HG02884 (cell line): ENCODE results near the gene TRAF4.
"Not testable (repeated sequence)": the region's sequence is repeated elsewhere in the genome, so short reads cannot be mapped to it uniquely, and the experiment has no call there.

ENCODE experiments used
- ATAC-seq: cut with Tn5 transposase; IDR thresholded peaks from one replicate; pipeline ENCODE4 v1.9.1; 2021; ENCODE audit warnings: mild to moderate bottlenecking, moderate library complexity; ENCODE audit not compliant: unreplicated experiment

Gene TRAF4

DNA sequence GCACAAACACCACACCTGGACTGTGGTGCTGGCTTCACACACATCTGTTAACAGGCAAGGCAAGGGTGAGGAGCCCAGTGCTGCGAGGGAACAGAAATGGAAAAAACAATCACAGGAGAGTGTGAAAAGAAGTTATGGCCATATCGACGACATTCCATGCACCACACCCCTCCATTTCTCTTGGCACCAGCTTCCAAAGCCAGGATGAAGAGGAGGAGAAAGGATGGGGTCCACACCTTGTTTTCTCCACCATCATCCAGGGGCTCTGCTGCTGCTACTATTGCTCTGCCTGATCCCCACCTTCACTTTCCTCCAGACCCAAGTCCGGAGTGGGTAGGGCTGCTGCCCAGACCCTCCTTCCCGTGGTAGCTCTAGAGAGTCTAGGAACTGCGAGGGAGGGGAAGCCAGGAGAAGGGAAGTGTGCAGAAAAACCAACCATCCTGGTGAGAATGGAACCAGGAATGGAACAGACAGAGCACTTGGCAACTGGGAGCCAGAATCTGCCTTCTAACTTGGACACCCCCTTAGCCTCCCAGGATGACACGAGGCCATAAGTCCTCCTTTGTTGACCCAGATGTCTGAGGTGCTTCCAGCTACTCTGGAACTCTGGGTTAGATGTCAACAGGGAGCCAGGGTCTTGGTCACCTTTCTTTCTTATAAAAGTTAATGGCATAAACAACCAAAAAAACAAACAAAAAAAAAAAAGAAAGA, 31.0 kb upstream of the TRAF4 start:
- ATAC-seq = no peak

DNA sequence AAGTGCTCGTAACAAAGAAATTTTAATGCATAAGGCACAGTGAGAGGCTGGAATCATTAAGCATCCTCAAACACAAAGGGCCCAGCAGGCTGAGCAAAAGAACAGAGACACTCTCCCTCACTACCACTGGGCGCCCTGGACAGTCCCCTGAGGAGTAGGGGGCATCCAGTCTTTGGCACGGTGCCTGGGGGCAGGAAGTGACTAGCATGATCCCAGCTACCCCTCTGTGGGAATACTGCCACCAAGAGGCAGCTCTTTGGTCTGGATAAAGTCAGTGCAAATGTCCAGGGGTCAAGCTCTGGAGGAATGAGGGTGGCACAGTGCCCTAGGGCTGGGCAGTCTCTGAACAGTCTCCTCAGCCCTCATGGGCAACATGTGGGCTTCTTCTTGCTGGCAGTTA, 29.5 kb upstream of the TRAF4 start:
- no peak for ATAC-seq

DNA sequence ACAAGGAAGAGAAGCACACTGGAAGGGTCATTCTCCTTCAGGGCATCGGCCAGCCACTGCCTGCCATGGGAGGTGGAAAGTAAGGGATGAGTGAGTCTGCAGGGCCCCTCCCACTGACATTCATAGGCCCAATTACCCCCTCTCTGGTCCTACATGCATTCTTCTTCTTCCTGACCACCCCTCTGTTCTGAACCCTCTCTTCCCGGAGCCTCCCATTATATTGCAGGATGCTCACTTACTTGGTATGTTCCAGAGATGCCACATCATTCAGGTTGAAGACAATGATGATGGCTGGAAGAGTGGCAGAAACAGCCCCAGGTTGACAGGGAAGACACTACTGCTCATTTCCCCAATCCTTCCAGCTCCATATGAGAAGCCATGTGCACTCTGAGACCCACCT, 28.6 kb upstream of the TRAF4 start:
- no peak for ATAC-seq

DNA sequence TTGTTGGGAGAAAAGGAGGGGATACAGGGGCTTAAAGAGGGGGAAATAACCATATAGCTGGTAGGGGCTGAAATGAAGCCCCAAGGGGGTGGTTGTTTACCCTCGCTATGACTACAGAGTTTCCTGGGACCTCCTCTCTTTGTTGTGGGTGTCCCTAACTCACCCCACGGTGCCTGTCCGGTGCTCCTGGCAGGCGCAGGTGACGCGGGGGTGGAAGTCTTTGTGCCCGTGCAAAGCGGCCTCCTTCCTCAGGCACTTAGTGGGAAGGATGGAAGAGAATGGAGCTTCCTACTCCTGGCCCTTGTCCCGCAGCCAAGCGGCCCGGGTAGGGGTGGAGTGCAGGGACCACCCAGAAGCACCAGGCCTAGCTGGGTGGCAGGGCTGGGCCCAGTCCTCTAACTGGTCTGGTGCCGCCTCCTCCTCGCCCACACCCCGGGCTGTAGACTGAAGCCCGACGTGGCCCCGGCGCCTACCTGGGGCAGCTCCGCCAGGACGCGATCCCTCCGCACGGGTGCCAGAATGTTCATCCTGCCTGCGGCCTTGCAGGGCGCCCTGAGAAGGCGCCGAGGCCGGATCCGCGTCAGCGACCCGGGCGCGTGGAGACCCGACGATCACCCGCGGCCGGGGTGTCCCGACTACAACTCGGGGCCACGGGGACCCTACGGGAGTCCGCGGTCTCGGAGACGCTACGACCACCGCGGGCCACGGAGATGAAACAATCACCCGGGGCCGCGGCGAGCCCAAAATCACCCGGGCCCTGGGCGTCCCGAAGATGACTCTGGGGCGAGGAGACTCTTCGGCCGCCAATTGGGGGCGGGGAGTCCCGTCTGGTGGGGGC, 26.9 kb upstream of the TRAF4 start:
- ATAC-seq = no peak

GRCh38 chr17:28717578-28718332, 26.1 kb upstream of the TRAF4 start, which contains the start of gene RAB34:
TSS of gene RAB34 (minus strand) at chr17:28717868. CDS start at chr17:28717266, 602 bp downstream.
- no peak for ATAC-seq

- ATAC-seq = no peak
Measured at GRCh38 chr17:28718333-28719020, 25.3 kb upstream of the TRAF4 start.

- ATAC-seq = peak; percentile 14
Measured at GRCh38 chr17:28719021-28719433, 24.8 kb upstream of the TRAF4 start.

DNA sequence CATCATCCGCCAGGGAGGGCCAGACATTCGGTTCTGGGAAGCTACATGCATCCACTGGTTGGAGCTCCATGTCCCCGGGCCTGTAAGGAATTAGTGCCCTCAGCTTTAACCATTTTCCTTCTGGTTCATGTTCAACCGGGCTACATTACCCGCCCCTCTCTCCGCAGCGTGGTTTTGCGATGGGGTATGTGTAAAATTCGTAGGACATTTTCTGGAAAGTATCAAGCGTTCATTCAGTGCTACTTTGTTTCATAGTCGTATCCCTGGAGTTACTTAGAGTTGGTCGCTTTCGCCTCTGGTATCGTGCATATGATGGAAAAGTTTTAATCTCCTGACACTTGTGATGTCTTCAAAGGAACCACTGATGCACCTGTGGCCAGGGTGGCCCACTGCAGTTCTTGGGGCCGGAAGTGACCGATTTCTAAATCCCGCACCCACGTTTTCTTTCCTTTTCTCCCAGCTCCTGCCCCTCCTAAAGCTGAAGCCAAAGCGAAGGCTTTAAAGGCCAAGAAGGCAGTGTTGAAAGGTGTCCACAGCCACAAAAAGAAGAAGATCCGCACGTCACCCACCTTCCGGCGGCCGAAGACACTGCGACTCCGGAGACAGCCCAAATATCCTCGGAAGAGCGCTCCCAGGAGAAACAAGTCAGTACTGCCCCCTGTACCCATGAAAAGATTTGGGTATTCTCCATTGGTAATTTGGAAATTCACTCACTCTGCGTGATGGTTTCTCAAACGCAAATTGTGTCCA, 23.4 kb upstream of the TRAF4 start:
- no peak for ATAC-seq

GRCh38 chr17:28720997-28721329, 22.8 kb upstream of the TRAF4 start:
- ATAC-seq = not testable (repeated sequence)

DNA sequence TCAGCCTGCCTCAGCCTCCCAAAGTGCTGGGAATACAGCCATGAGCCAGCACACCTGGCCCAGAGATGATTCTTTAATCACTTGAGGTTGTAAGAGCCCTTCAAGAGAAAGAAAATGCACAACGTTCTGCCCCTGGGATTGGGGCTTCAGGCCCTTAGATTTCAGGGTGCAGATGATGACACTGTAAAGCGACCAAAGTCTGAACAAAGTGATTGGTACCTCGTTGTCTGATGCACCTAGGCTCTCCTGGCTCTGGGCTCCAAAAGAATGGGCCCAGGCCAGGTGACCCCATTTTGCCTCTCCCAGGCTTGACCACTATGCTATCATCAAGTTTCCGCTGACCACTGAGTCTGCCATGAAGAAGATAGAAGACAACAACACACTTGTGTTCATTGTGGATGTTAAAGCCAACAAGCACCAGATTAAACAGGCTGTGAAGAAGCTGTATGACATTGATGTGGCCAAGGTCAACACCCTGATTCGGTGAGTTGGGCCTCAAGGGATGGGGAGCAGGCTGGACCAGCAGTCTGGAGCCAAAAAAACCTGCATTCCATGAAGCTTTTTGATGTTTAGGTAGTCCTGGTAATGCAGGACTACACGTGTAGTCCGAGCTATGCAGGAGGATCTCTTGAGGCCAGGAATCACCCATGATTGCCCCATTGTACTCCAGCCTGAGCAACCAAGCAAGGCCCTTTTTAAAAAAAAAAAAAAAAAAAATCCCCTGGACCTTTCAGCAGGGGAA, 21.2 kb upstream of the TRAF4 start:
- no peak for ATAC-seq

GRCh38 chr17:28723159-28723835, 20.5 kb upstream of the TRAF4 start:
- no peak for ATAC-seq

- not testable (repeated sequence) for ATAC-seq
Measured at GRCh38 chr17:28723836-28724499, 19.8 kb upstream of the TRAF4 start.

GRCh38 chr17:28724500-28725165, 19.2 kb upstream of the TRAF4 start:
- no peak for ATAC-seq

DNA sequence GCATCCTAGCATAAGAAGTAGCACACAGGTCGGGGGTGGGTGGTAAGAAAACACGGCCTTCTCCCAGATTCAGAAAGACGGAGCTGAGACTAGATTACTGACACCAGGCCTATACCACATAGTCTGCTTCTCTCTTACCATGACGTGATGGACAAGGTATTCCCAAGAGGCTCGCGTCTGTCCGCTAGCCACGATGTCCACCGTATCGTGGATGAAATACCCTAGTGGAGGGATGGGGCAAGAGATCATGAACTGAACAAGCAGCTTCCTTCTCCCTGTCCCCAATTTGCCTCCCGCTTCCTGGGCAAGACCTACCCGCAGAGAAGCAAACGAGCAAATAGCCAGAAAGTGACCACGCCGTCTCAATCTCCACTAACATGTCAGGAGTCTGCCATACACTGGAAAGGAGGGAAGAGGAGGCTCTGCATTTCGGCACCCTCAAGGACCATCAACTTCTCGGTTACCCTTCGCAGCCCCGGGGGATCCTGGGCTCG, 18.6 kb upstream of the TRAF4 start:
- ATAC-seq = no peak

DNA sequence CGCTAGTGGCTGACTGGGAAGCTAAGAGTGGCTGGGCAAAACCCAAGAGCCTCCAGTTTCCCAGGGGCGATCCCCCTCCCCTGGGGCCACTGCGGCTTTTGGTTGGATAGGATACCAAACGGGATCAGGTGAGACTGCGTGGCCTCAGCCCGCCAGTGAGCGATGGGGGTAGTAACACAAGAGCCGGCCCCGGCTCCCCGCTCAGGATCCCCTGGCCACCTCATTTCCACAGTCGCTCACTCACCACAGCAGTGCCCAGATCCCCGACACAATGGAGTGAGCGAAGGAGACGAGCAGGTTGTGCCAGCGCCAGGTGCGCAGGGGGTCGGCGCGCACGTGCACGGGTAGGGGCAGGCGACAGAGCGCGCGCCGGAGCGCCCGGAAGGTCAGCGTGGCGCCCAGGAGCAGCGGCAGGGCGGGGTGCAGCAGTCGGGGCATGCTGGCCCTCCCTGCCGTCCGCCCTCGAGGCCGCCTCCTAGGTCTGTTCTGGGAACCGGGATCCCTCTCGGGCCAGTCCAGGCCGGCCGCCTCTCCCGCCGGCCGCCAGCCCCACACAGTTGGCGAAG, 18.1 kb upstream of the TRAF4 start:
- no peak for ATAC-seq

- ATAC-seq = no peak
Measured at GRCh38 chr17:28726226-28726626, 17.6 kb upstream of the TRAF4 start, which contains the start of gene TLCD1. TSS of gene TLCD1 (minus strand) at chr17:28726233. CDS start at chr17:28726097, 136 bp downstream.
